ENCODE data around the gene B4GALT7.
"Not testable (repeated sequence)": the region's sequence is repeated elsewhere in the genome, so short reads cannot be mapped to it uniquely, and the experiment has no call there.

B4GALT7 gene

DNA sequence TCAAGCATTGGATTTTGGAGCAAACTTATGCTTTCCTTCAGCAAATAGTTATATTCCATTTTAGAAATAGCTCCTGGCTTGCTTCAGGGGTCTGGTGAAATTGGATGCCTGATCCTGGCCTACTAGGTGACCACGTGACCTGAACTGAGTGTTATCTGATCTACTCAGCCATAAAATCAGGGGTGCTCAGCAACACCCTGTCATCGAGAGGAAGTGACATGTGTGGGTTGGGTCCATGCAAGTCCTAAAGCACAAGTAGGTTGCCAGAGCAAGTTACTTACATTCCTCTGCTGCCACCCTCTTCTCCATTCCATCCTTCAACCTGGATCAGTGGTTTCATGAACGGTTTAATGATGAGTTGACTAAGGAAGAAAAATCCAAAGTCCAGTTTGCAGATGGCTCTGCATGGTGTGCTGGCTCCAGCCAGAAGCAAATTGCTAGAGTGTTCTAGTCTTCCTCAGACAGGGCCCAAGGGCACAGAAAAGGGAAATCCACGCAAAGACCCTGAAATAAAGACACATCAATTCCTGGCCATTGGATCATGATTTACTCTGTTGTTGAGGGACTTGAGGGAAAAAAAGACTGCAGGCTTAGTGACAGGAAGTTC lies 42.8 kb upstream of the B4GALT7 start:
- no peak overlapping the region for H3K9ac ChIP-seq (ENCODE audit: low read length)
- H4K20me1 ChIP-seq (ENCODE audit: low read depth, low read length) = no peaks in the 10 kb centered on the region
- H3K9me3 ChIP-seq (ENCODE audit: insufficient read depth, low read length) = no peaks in the 10 kb centered on the region
- no peak overlapping the region for H3K4me3 ChIP-seq (ENCODE audit: insufficient read depth, low read length, poor library complexity, severe bottlenecking)
- no peaks in the 10 kb centered on the region for H3F3A ChIP-seq (ENCODE audit: insufficient read depth)
- H3K4me2 ChIP-seq (ENCODE audit: low read depth, low read length, poor library complexity, severe bottlenecking) = no peak overlapping the region
- H3K79me2 ChIP-seq (ENCODE audit: insufficient read depth, low read length) = peaks cover 20% of the 10 kb centered on the region
- H3K36me3 ChIP-seq (ENCODE audit: low read length) = no peaks in the 10 kb centered on the region
- no peaks in the 10 kb centered on the region for H3K27me3 ChIP-seq (ENCODE audit: low read length)
- H2AFZ ChIP-seq (ENCODE audit: low read depth, low read length, severe bottlenecking) = no peak overlapping the region
- TF ChIP-seq EZH2phosphoT487 (conservative IDR thresholded peaks at IDR 0.05; ENCODE audit: low read length) = no peak
- TF ChIP-seq, protein P1, sequence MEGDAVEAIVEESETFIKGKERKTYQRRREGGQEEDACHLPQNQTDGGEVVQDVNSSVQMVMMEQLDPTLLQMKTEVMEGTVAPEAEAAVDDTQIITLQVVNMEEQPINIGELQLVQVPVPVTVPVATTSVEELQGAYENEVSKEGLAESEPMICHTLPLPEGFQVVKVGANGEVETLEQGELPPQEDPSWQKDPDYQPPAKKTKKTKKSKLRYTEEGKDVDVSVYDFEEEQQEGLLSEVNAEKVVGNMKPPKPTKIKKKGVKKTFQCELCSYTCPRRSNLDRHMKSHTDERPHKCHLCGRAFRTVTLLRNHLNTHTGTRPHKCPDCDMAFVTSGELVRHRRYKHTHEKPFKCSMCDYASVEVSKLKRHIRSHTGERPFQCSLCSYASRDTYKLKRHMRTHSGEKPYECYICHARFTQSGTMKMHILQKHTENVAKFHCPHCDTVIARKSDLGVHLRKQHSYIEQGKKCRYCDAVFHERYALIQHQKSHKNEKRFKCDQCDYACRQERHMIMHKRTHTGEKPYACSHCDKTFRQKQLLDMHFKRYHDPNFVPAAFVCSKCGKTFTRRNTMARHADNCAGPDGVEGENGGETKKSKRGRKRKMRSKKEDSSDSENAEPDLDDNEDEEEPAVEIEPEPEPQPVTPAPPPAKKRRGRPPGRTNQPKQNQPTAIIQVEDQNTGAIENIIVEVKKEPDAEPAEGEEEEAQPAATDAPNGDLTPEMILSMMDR (IDR thresholded peaks at IDR 0.05; ENCODE audit: insufficient read depth, low read length, poor library complexity, severe bottlenecking) = no peak
- no peak overlapping the region for H3K27ac ChIP-seq (ENCODE audit: low read depth, low read length)
- H3K9me2 ChIP-seq (replicated peaks; ENCODE audit: insufficient read depth, low read length) = no peaks in the 10 kb centered on the region

DNA sequence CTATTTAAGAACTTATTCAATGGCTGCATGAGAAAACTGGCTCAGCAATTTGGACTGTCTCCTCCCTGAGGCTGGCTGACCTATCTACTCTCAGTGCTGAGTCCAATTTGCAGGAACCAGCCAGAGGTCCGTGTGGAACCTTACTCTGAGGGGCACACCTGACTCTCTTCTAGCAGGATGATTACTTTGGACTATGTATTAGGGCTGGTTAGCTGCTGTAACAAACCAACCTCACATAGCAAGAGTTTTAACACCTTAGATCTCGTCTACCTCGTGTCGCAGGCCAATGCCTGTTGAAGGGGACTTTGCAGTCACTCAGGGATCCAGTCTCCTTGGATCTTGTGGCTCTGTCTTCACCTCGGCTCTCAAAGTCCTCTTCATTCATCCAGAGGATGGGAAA lies 42.1 kb upstream of the B4GALT7 start:
- H3K9ac ChIP-seq (ENCODE audit: low read length) = no peak overlapping the region
- H3K9me3 ChIP-seq (ENCODE audit: insufficient read depth, low read length) = no peaks in the 10 kb centered on the region
- no peaks in the 10 kb centered on the region for H3K36me3 ChIP-seq (ENCODE audit: low read length)
- TF ChIP-seq, protein P1 (IDR thresholded peaks at IDR 0.05; ENCODE audit: insufficient read depth, low read length, poor library complexity, severe bottlenecking) = no peak
- TF ChIP-seq EZH2phosphoT487 (conservative IDR thresholded peaks at IDR 0.05; ENCODE audit: low read length) = no peak
- H3K4me3 ChIP-seq (ENCODE audit: insufficient read depth, low read length, poor library complexity, severe bottlenecking) = no peak overlapping the region
- no peak overlapping the region for H2AFZ ChIP-seq (ENCODE audit: low read depth, low read length, severe bottlenecking)
- H3K79me2 ChIP-seq (ENCODE audit: insufficient read depth, low read length) = peaks cover 13% of the 10 kb centered on the region
- H3K4me2 ChIP-seq (ENCODE audit: low read depth, low read length, poor library complexity, severe bottlenecking) = no peak overlapping the region
- H3K9me2 ChIP-seq (replicated peaks; ENCODE audit: insufficient read depth, low read length) = no peaks in the 10 kb centered on the region
- H3K27me3 ChIP-seq (ENCODE audit: low read length) = no peaks in the 10 kb centered on the region
- no peaks in the 10 kb centered on the region for H4K20me1 ChIP-seq (ENCODE audit: low read depth, low read length)
- no peak overlapping the region for H3K27ac ChIP-seq (ENCODE audit: low read depth, low read length)
- no peaks in the 10 kb centered on the region for H3F3A ChIP-seq (ENCODE audit: insufficient read depth)

DNA sequence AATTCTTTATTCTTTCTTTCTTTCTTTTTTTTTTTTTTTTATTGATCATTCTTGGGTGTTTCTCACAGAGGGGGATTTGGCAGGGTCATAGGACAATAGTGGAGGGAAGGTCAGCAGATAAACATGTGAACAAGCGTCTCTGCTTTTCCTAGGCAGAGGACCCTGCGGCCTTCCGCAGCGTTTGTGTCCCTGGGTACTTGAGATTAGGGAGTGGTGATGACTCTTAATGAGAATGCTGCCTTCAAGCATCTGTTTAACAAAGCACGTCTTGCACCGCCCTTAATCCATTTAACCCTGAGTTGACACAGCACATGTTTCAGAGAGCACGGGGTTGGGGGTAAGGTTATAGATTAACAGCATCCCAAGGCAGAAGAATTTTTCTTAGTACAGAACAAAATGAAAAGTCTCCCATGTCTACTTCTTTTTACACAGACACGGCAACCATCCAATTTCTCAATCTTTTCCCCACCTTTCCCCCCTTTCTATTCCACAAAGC lies 40.4 kb upstream of the B4GALT7 start:
- not testable (repeated sequence) for H3K27ac ChIP-seq (ENCODE audit: low read depth, low read length); H3K79me2 ChIP-seq (ENCODE audit: insufficient read depth, low read length); H3K4me3 ChIP-seq (ENCODE audit: insufficient read depth, low read length, poor library complexity, severe bottlenecking); H3K9me3 ChIP-seq (ENCODE audit: insufficient read depth, low read length); H4K20me1 ChIP-seq (ENCODE audit: low read depth, low read length); H3K27me3 ChIP-seq (ENCODE audit: low read length); H3K9ac ChIP-seq (ENCODE audit: low read length); H3K36me3 ChIP-seq (ENCODE audit: low read length); H3K4me2 ChIP-seq (ENCODE audit: low read depth, low read length, poor library complexity, severe bottlenecking); H2AFZ ChIP-seq (ENCODE audit: low read depth, low read length, severe bottlenecking); H3F3A ChIP-seq (ENCODE audit: insufficient read depth); H3K9me2 ChIP-seq (replicated peaks; ENCODE audit: insufficient read depth, low read length)

DNA sequence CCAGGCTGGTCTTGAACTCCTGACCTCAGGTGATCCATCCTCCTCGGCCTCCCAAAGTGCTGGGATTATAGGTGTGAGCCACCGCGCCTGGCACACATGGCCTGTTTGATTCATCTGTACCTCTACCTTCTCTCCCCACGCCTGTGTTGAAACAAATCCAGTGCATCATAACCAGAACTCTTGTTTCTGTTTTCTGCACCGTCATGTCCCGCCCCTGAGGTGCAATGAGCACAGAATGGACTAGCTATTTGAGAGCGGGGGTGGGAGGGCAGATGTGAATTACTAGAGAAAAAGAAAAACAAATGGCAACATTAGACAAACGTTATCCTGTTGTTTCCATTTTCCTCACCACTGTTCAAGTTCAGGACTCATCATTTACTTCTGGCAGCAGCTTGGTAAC lies 34.9 kb upstream of the B4GALT7 start:
- TF ChIP-seq EZH2phosphoT487 (conservative IDR thresholded peaks at IDR 0.05; ENCODE audit: low read length) = no peak
- TF ChIP-seq, protein P1 (IDR thresholded peaks at IDR 0.05; ENCODE audit: insufficient read depth, low read length, poor library complexity, severe bottlenecking) = no peak
- Histone ChIP-seq H3K9me3 (ENCODE audit: insufficient read depth, low read length) (no peaks in the 10 kb centered on the region), H3K9ac (ENCODE audit: low read length) (no peak overlapping the region), H3K4me3 (ENCODE audit: insufficient read depth, low read length, poor library complexity, severe bottlenecking) (no peak overlapping the region), H3K27me3 (ENCODE audit: low read length) (no peaks in the 10 kb centered on the region), H3K79me2 (ENCODE audit: insufficient read depth, low read length) (no peaks in the 10 kb centered on the region), H3K27ac (ENCODE audit: low read depth, low read length) (no peak overlapping the region), H2AFZ (ENCODE audit: low read depth, low read length, severe bottlenecking) (no peak overlapping the region), H3K4me2 (ENCODE audit: low read depth, low read length, poor library complexity, severe bottlenecking) (no peak overlapping the region), H3F3A (ENCODE audit: insufficient read depth) (no peaks in the 10 kb centered on the region), H3K9me2 (replicated peaks; ENCODE audit: insufficient read depth, low read length) (no peaks in the 10 kb centered on the region), H3K36me3 (ENCODE audit: low read length) (no peaks in the 10 kb centered on the region), H4K20me1 (ENCODE audit: low read depth, low read length) (no peaks in the 10 kb centered on the region)
